Caco-2 (cell line): ENCODE measurements around the gene ATOSB. TPM values are rescaled to one million over a fixed set of nuclear protein-coding genes. Genes with fewer than 3 reads are reported as not detected.

Experiments used
- BruUV-seq: library from RNA; stranded (reverse); fragments of 400-500 nt; replicated peaks from 2 replicates; lab custom pipeline; 2021; lab: Mats Ljungman, UMichigan
- CTCF ChIA-PET: fragments of 300-600 bp; sonication (Branson Sonifier 250); formaldehyde crosslinking; loops from one replicate; lab custom pipeline; 2022; ENCODE audit warnings: antibody characterized with exemption; lab: Charles Lee
- POLR2A ChIA-PET: fragments of 300-600 bp; sonication (Branson Sonifier 250); formaldehyde crosslinking; loops from one replicate; lab custom pipeline; 2022; ENCODE audit warnings: antibody characterized with exemption; lab: Charles Lee
- DNase-seq, 2 experiments: peaks; one replicate each; pipeline versions ENCODE4 v3.0.0 to v3.0.0-alpha.2; 2020 to 2022
- H3K27me3 ChIP-seq: replicated peaks from 2 replicates; pipeline ENCODE4 v1.6.0; 2011; ENCODE audit warnings: low read length; ENCODE audit not compliant: control insufficient read depth, insufficient read depth
- H3K36me3 ChIP-seq: 2 replicates; pipeline ENCODE4 v1.5.1; 2011; ENCODE audit warnings: low read length; ENCODE audit not compliant: control insufficient read depth, insufficient read depth
- H3K4me1 ChIP-seq: fragments of 250-450 bp; sonication (Bioruptor Pico); 2 replicates; pipeline ENCODE4 v1.5.1; 2020; ENCODE audit warnings: mild to moderate bottlenecking
- H3K4me3 ChIP-seq: 2 replicates; pipeline ENCODE4 v1.5.1; 2011; ENCODE audit warnings: low read depth, mild to moderate bottlenecking, control low read depth, low read length
- H3K9me3 ChIP-seq: fragments of 250-450 bp; sonication (Bioruptor Pico); 2 replicates; pipeline ENCODE4 v1.5.1; 2020; ENCODE audit warnings: mild to moderate bottlenecking, moderate library complexity
- H3K27ac Mint-ChIP-seq: one replicate; pipeline ENCODE4 v1.8.0; 2022; ENCODE audit warnings: mixed read lengths; ENCODE audit not compliant: unreplicated experiment
- H3K27me3 Mint-ChIP-seq: one replicate; pipeline ENCODE4 v1.8.0; 2022; ENCODE audit warnings: mixed read lengths; ENCODE audit not compliant: insufficient read depth, unreplicated experiment
- H3K36me3 Mint-ChIP-seq: one replicate; pipeline ENCODE4 v1.8.0; 2022; ENCODE audit warnings: mild to moderate bottlenecking, mixed read lengths; ENCODE audit not compliant: insufficient read depth, unreplicated experiment
- H3K4me1 Mint-ChIP-seq: one replicate; pipeline ENCODE4 v1.8.0; 2022; ENCODE audit warnings: low read depth, mixed read lengths; ENCODE audit not compliant: unreplicated experiment
- H3K4me3 Mint-ChIP-seq: one replicate; pipeline ENCODE4 v1.8.0; 2022; ENCODE audit warnings: mild to moderate bottlenecking, moderate library complexity, mixed read lengths; ENCODE audit not compliant: unreplicated experiment
- H3K9me3 Mint-ChIP-seq: one replicate; pipeline ENCODE4 v1.8.0; 2022; ENCODE audit warnings: mixed read lengths; ENCODE audit not compliant: unreplicated experiment
- intact Hi-C: fragments of 100-400 bp; cut with micrococcal nuclease; formaldehyde crosslinking; loops from one replicate; pipeline ENCODE4 v1.10.0; 2022; ENCODE audit not compliant: unreplicated experiment
- total RNA-seq: library from RNA; stranded (reverse); gene quantifications from 2 replicates; pipeline ENCODE4 v1.2.3, GENCODE V29; 2022
- TF ChIP-seq, protein P1 (sequence below), 2 experiments: fragments of 200-600 bp in 1 of 2; IDR thresholded peaks; 1 replicate in 1 of 2; 2 replicates in 1 of 2; pipeline versions ENCODE4 v1.5.1 to v1.8.0; 2011 to 2022; ENCODE audit warnings: antibody characterized with exemption in 1 of 2, control low read depth in 1 of 2, inconsistent platforms in 1 of 2, low read depth in 1 of 2, low read length in 1 of 2, mild to moderate bottlenecking in 1 of 2, moderate library complexity in 1 of 2; ENCODE audit not compliant: insufficient read depth in 1 of 2, severe bottlenecking in 1 of 2, unreplicated experiment in 1 of 2

The ATOSB gene
- total RNA-seq, 1 experiment from 2014 or later: 5.8 TPM

DNA sequence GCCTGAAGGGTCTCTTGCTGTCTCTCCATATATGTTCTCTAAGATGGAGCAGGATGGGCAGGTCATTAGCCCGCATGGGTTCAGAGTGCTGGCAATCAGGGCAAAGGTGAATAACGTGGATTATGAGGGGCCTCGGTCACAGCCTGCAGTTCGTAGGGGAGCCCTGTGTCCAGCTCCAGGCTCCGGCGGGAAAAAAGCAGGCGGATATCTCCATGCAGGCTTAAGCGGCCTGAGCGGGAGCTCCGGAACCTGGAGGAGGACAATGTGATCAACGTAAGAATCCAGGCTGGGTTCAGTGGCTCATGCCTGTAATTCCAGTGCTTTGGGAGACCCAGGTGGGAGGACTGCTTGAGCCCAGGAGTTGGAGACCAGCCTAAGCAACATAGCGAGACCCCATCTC lies 10.5 kb downstream of the ATOSB start:
- TF ChIP-seq, protein P1, sequence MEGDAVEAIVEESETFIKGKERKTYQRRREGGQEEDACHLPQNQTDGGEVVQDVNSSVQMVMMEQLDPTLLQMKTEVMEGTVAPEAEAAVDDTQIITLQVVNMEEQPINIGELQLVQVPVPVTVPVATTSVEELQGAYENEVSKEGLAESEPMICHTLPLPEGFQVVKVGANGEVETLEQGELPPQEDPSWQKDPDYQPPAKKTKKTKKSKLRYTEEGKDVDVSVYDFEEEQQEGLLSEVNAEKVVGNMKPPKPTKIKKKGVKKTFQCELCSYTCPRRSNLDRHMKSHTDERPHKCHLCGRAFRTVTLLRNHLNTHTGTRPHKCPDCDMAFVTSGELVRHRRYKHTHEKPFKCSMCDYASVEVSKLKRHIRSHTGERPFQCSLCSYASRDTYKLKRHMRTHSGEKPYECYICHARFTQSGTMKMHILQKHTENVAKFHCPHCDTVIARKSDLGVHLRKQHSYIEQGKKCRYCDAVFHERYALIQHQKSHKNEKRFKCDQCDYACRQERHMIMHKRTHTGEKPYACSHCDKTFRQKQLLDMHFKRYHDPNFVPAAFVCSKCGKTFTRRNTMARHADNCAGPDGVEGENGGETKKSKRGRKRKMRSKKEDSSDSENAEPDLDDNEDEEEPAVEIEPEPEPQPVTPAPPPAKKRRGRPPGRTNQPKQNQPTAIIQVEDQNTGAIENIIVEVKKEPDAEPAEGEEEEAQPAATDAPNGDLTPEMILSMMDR (IDR thresholded peaks at IDR 0.05; ENCODE audit: insufficient read depth in 1 of 2, low read depth in 1 of 2, low read length in 1 of 2, severe bottlenecking in 1 of 2, unreplicated experiment in 1 of 2): no peak
- H3K9me3 ChIP-seq: no peaks in the 10 kb centered on the region
- CTCF ChIA-PET: no interaction called here
- Mint-ChIP-seq H3K36me3 (peaks cover 26% of the 10 kb centered on the region), H3K9me3 (no peaks in the 10 kb centered on the region), H3K27me3 (no peaks in the 10 kb centered on the region), H3K4me1 (no peaks in the 10 kb centered on the region), H3K27ac (peak overlapping the region; percentile 64), H3K4me3 (no peak overlapping the region)
- no peak overlapping the region for H3K4me3 ChIP-seq
- H3K27me3 ChIP-seq: no peaks in the 10 kb centered on the region
- BruUV-seq: no TSS peak
- POLR2A ChIA-PET: no interaction called here
- H3K36me3 ChIP-seq: peaks cover 2% of the 10 kb centered on the region
- no peak for DNase-seq
- peaks cover under 1% of the 10 kb centered on the region for H3K4me1 ChIP-seq
- intact Hi-C loops: no loop called here

- ChIA-PET POLR2A (no interaction called here), CTCF (no interaction called here)
- no peaks in the 10 kb centered on the region for H3K9me3 ChIP-seq
- Mint-ChIP-seq H3K27ac (peak overlapping the region; percentile 99), H3K9me3 (no peaks in the 10 kb centered on the region), H3K4me3 (no peak overlapping the region), H3K4me1 (no peaks in the 10 kb centered on the region), H3K27me3 (no peaks in the 10 kb centered on the region), H3K36me3 (peaks cover 30% of the 10 kb centered on the region)
- DNase-seq: no peak
- no peaks in the 10 kb centered on the region; the same call in 1 of the 2 replicates for H3K4me1 ChIP-seq
- no peaks in the 10 kb centered on the region for H3K27me3 ChIP-seq
- peaks cover 2% of the 10 kb centered on the region for H3K36me3 ChIP-seq
- TF ChIP-seq, protein P1 (IDR thresholded peaks at IDR 0.05; ENCODE audit: insufficient read depth in 1 of 2, low read depth in 1 of 2, low read length in 1 of 2, severe bottlenecking in 1 of 2, unreplicated experiment in 1 of 2): no peak
- intact Hi-C loops: no loop called here
- H3K4me3 ChIP-seq: no peak overlapping the region
- no TSS peak for BruUV-seq
Observed at GRCh38 chr9:35104586-35104985, 11.1 kb downstream of the ATOSB start.

GRCh38 chr9:35103660-35104191 lies 11.9 kb downstream of the ATOSB start:
- intact Hi-C loops: loop anchor here (1.0 kb wide), 2 partner anchors 8 to 12 kb away; partner anchors contain the start of gene ATOSB
- peaks cover 28% of the 10 kb centered on the region for H3K36me3 Mint-ChIP-seq
- peaks cover 2% of the 10 kb centered on the region for H3K36me3 ChIP-seq

More at GRCh38 chr9:35103660-35104191, 11.9 kb downstream of the ATOSB start:
- POLR2A ChIA-PET: interaction anchor here (0.7 to 2.0 kb wide), 6 partner anchors 7 to 58 kb away, joined by 7 to 26 read pairs (median 12); partner anchors contain the start of genes ATOSB, FANCG, UNC13B and VCP
- Mint-ChIP-seq H3K4me3 (peak overlapping the region; percentile 99), H3K9me3 (no peaks in the 10 kb centered on the region), H3K27ac (peak overlapping the region; percentile 99), H3K27me3 (no peaks in the 10 kb centered on the region), H3K4me1 (no peaks in the 10 kb centered on the region)
- Histone ChIP-seq H3K4me1 (no peaks in the 10 kb centered on the region; the same call in 1 of the 2 replicates), H3K9me3 (no peaks in the 10 kb centered on the region), H3K4me3 (peak overlapping the region; percentile 78), H3K27me3 (no peaks in the 10 kb centered on the region)
- CTCF ChIA-PET: interaction anchor here (0.6 to 1.5 kb wide), 7 partner anchors 8 to 959 kb away, joined by 3 to 7 read pairs (median 4); partner anchors contain the start of genes ATOSB and FANCG
- TF ChIP-seq, protein P1 (IDR thresholded peaks at IDR 0.05; ENCODE audit: insufficient read depth in 1 of 2, low read depth in 1 of 2, low read length in 1 of 2, severe bottlenecking in 1 of 2, unreplicated experiment in 1 of 2): no peak
- BruUV-seq: TSS peak; percentile 52
- DNase-seq: no peak
